GM20431 (cell line): ENCODE measurements around the gene WAC.
"Not testable (repeated sequence)": the region's sequence is repeated elsewhere in the genome, so short reads cannot be mapped to it uniquely, and the experiment has no call there.

Experiments used
- in situ Hi-C: fragments of 300-500 bp; cut with MseI, MboI; formaldehyde crosslinking; loops from one replicate; pipeline ENCODE4 v1.15.0; 2020; ENCODE audit warnings: low sequenced_read_pairs; ENCODE audit not compliant: unreplicated experiment

Gene WAC

DNA sequence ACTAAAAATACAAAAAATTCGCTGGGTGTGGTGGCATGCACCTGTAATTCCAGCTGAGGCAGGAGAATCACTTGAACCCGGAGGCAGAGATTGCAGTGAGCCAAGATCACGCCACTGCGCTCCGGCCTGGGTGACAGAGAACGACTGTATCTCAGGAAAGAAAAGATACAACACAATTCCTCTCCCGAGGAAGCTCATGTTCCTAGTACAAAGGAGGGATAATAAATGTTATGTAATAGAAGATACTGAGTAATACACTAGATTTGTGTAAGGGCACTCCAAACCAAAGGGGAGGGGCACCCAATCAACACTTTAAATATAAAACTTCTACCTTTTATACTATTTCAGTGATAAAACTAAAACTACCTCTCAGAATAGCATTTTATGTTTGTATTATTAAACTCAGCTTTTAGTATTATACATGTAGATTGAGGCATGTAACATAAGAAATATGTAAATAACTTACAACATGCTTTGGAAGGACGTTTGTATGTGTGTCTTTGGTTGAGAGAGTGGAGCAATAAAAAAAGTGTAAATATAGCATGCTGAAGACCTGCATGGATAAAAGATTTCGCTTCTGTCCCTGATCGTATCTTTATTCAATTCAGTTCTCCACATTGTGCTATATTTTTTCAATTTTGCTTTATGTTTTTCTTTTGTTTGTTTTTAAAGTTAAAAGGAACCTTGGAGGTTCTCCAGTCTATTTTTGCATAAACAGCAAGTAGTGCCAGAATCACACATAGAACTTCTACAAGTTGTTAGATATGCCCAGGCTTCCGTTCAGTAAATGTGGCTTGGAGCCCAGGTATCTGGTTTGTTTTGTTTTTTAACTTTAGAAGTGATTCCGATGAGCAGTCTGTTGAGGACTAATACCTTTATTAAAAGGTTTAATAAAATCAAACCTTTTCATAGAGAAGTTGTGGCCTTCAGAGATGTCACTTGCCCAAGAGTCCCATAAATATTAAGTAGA, 71.9 kb downstream of the WAC start:
- in situ Hi-C loops = no loop called here

DNA sequence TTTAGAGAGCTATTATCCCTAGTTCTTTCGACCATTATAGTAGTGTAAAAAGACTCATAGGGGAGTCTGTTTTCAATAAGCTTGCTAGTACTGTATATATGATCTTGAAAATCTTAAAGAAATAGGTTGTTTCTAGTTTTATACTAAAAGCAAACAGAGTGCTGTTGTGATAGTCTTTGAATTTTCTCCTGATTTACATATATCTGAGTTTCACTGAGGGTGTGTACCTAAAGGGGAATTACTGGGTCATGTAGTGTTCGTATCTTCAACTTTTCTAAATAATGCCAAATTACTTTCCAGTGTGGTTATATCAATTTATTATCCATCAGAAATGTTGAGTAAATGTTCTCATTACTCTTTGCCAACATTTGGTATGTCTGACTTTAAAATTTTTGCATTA, 73.7 kb downstream of the WAC start:
- in situ Hi-C loops = no loop called here

DNA sequence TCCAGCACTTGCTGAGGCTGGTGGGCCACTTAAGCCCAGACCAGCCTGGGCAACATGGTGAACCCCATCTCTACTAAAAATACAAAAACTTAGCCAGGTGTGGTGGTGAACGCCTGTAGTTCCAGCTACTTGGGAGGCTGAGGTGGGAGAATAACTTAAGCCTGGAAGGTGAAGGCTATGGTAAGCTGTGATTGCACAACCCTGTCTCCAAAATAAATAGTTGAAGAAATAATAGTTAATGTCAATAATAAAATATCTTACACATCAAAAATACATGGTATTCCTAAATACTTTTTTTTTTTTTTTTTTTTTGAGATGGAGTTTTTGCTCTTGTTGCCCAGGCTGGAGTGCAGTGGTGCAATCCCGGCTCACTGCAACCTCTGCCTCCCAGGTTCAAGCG, 76.7 kb downstream of the WAC start:
- in situ Hi-C loops = not testable (repeated sequence)

DNA sequence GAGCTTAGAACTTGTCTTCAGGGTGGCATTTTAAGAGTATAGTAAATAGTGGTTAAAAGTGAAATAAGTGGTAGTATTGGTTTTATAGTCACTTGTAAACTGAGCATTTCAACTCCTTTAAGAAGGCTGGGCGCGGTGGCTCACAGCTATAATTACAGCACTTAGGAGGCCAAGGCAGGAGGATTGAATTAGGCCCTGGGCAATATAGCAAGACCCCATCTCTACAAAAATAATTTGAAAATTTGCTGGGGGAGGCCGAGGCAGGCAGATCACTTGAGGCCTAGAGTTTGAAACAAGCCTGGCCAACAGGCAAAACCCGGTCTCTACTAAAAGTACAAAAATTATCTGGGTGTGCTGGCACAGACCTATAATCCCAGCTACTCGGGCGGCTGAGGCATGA, 80.0 kb downstream of the WAC start:
- in situ Hi-C loops = no loop called here

DNA sequence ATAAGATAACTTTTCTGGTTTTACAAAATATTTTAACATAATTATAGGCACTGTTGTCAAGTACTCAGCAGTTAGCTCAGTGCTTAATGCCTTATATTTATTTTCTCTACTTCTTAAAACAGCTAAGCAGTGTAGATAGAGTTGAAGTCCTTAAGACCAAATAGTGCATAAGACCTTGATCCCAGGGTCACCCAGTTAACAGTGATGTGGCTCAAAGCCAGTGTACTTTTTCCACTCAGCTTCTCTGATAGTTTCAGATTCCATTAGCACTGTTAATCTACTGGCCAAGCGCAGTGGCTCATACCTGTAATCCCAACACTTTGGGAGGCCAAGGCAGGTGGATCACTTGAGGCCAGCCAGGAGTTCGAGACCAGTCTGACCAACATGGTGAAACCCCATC, 83.6 kb downstream of the WAC start:
- in situ Hi-C loops = no loop called here

DNA sequence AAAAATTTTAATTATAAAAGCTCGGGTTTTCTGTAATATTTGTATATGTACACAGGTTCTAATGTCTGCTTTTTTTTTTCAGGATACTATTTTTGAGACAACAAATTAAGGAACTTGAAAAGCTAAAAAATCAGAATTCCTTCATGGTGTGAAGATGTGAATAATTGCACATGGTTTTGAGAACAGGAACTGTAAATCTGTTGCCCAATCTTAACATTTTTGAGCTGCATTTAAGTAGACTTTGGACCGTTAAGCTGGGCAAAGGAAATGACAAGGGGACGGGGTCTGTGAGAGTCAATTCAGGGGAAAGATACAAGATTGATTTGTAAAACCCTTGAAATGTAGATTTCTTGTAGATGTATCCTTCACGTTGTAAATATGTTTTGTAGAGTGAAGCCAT, 86.5 kb downstream of the WAC start:
- in situ Hi-C loops = no loop called here

DNA sequence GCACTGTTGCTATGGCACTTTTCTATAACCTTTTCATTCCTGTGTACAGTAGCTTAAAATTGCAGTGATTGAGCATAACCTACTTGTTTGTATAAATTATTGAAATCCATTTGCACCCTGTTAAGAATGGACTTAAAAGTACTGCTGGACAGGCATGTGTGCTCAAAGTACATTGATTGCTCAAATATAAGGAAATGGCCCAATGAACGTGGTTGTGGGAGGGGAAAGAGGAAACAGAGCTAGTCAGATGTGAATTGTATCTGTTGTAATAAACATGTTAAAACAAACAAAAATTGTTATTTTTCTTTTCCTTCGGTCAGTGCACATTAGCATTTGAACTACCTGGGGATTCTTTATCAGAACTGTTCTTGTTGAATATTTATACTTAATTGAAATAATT, 87.3 kb downstream of the WAC start:
- in situ Hi-C loops = no loop called here

DNA sequence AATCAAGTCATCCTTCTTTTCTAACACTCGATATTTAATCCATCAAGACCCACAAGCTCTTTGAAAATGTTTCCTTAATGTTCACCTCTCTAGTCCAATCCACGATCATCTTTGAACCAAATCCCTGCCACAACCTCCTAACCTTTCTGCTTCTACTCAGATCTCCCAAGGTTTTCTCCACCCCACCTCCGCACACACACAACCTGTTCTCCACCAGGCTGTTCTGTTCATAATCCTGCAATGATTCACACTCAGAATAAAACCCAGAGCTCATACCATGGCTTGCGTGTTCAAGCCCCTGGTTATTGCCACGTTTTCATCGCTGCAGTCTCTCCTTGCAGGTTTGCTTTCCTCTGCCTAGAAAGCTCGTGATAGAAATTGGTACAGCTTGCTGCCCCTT, 90.6 kb downstream of the WAC start:
- in situ Hi-C loops = no loop called here

DNA sequence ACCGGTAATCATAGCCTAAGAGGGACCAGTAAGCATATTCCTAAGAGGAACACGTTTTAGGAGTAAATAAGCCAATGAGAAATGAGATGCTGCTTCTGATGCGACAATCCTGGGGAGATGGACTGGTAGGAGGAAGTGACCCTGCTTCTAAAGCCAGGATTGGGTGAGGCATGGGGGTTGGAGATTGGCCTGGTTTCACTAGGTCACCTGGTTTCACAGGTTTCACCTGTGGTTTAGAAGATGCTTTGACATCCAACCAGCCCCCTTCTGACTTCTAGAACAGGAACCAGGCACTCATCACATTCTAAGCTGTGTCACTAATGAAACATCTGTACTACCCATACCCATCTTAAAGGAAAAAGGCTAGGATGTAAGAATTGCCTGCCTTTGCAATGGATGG, 91.4 kb downstream of the WAC start:
- in situ Hi-C loops = no loop called here

DNA sequence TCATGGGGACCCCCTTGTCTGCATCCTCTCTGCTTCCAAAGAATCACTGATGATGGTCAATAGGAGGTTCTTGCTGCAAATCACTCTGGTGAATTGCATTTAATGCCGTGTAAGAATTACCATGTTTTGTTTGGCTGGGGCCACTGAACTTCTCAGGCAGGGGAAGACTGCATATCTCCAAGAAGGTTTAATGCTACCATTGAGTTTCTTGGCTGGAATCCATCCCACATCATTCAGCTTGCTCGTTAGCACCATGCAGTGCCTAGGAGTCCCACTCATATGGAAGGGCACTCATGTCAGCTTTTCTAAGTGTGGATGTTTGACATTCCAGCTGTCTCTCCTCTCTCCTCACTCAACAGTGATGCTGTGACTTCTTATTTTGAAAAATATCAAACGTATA, 94.2 kb downstream of the WAC start:
- in situ Hi-C loops = no loop called here

DNA sequence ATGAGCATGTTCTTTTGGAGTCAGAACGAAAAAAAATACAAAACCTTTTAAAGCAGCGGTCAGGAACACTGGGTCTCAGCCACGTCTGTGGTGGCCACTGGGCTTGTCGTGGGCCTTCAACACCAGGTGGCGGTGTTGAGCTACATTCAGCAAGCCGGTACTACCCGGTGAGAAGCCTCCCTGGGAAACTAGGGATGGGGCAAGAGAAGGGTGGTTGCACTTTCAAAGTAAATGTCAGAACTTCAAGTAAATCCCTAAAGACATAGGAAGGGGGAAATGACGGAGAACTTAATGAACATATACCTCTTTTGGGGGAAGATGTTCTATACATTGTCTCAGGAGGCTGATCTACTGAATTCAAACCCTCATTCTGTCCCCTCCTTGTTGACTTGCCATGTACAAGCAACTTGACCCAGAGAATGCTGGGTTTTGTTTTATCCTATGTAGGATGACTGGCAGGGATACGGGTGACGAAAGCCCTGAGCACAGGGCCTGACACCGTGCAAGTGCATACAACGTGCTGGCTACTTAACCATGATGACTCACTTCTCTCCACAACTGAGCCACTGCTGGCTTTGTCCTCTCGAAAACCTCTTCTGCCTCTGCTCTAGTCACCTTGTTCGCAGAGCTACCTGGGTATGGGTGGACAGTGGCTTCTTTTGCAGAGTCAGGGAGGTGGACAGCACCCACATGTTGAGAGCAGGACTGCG, 95.4 kb downstream of the WAC start:
- in situ Hi-C loops = no loop called here

DNA sequence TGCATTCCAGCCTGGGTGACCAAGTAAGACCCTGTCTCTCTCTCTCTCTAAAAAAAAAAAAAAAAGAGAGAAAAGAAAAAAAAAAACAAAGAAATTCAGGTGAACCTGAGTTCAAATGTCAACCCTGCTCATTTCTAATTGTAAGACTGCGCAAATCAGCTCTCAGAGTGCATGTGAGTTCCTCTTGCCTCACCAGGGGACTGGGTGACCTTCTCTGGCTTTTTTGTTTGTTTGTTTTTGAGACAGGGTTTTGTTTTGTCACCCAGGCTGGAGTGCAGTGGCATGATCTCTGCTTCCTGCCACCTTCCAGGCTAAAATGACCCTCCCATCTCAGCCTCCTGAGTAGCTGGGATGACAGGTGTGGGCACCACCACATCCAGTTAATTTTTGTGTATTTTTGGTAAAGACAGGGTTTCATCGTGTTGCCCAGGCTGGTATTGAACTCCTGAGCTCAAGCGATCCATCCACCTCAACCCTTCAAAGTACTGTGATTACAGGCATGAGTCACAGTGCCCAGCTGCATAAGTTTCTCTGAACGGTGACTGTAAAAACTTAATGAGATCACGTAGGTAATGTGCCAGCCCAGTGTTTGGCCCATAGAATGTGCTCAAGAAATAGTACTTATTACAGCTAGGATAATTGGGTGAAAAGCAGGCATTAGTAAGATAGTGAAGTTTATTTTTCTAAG, 99.1 kb downstream of the WAC start:
- in situ Hi-C loops = no loop called here

DNA sequence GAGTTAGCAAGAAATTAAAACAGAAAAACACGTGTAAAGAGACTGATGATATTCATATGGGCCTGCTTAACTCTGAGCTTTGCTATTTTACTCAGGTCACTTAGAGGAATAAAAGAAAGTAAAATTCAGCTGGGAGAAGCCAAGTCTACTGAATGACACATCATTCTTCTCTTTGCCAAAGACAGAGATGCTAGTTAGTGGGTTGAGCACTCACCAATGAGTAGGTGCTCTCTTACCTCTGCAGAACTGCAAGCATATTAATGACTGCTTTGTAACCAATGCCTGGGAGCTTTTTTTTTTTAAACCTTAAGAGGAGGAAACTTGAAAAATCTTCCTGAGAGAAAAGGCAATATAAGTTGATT, 99.6 kb downstream of the WAC start:
- in situ Hi-C loops = no loop called here

DNA sequence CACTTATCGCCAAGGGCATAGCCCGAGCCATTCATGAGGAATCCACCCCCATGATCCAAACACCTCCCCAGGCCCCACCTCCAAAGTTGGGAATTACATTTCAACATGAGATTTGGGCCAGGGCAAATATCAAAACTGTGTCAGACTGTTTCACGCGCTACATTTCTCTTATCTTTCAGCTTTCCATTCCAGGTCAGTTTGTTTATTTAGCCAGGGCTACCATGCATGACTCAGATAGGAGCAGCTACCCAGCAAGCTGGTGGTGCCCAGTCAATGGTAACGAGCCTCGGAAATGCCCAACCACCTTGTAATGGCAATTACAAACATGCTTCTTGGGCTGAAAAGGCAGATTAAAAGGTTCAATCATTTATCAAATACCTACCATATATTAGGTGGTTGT, 100.8 kb downstream of the WAC start:
- in situ Hi-C loops = no loop called here

DNA sequence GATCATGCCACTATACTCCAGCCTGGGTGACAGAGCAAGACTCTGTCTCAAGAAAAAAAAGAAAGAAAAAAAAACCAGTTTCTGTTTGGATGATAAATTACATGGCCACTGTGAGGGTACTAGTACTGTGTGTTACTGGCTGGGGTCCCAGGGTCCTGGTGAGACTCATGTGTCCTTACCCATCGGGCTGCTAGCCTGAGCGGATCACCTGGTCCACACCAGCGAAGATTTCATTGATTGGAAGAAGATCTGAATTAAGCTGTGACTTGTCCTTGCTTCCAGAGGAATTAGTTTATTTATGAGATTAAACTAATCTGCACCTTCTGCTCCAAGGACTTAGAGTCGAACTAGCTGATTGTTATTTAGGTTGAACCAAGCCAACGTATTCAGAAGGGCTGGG, 104.4 kb downstream of the WAC start:
- in situ Hi-C loops = no loop called here

DNA sequence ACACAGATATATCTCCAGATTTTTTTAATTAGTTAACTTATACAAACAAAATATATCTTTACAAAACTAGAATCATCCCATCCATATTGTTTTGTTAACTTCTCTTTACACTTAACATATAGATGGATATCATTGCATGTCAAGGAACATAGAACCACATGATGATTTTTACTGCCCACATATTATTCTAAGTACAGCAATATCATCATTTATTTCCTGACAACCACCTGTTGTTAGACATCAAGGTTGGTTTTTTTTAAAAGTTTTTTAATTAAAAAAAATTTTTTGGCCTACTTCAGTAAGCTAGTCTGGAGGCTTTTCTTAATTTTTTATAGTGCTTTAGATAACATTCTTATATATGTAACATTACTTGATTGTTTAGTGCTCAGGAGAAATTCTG, 105.5 kb downstream of the WAC start:
- in situ Hi-C loops = no loop called here

DNA sequence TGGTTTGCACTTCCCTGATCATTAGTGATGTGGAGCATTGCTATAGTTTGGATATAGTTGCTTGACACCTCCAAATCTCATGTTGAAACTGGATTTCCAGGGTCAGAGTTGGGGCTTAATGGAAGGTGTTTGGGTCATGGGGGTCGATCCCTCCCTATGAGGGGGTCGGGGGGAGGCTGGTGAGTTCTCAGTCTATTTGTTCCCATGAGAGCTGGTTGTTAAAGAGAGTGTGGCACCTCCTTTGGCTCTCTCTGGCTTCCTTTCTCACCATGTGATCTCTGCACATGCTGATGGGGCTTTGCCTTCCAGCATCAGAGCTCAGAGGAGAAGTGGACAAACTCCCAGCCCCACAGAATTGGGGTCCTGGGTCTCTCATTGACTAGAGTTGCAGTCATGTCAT, 107.6 kb downstream of the WAC start:
- in situ Hi-C loops = no loop called here

DNA sequence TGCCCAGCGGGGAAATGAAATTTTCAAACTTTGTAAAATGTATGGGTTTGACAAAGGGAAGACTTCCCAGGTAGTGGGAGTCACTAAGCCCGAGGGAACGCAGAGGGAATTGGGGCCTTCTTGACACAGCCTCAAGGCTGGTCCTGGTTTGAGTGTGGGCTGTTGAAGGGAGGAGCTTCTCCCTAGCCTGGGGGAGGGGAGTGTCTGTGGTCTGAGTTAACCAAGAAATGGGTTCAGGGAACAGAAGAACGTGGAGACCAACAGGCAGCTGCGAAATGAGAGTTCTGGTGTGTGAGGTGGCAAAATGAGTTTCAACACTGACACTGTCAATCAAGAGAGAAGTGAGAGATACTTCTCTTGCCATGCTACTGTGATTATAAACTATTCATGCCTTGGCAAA, 111.7 kb downstream of the WAC start:
- in situ Hi-C loops = no loop called here

DNA sequence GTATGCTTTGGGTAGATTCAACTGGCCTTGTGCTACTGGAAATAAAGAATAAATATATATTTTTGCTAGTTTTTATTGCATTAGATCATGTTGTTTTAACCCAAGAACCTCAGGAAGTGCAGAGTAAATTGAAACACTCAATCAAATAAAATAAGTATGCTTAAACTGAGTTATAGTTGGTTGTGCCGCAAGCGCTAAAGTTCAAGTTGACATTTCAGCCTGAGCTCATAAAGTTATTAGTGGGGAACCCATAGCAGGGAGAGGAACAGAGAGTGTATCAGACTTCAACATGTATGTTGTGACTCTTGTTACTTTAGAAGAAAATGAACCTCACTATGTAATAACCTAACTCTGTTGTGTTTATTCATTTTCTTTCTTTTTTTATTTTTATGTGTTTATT, 119.2 kb downstream of the WAC start:
- in situ Hi-C loops = loop anchor here (25.0 kb wide), 1 partner anchor 660 kb away; no protein-coding TSS in a partner anchor

DNA sequence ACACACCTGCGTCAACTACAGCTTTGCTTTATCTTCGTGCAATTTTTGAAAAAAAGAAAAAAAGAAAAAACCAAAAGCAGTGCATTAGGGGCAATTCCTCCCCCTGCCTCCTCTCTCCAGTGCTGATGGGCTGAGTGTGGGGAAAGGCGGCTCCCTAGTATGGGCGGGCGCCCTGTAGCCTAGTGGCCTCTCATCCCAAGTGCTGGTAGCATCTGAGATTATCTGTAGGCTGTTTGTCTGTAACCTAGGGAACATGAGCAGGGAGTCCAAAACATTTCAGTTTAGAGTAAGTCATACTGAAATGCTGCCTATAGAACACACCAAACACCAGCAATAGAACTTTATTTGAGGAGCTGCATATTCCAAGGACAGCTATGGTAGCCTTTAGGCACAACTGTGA, 119.8 kb downstream of the WAC start:
- in situ Hi-C loops = loop anchor here (25.0 kb wide), 1 partner anchor 660 kb away; no protein-coding TSS in a partner anchor

DNA sequence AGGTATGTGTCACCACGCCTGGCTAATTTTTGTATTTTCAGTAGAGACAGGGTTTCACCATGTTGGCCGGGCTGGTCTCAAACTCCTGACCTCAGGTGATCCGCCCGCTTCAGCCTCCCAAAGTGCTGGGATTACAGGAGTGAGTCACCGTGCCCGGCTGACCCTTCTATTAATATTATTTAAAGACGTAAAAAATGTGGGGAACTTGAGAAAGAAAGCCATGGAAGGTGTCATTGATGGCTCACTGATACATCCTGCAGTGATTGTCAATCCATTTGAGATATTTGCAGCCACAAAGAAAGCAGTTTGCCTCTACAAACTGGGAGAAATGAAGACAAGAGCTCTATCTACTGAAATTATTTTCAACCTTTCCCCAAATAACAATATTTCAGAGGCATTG, 125.9 kb downstream of the WAC start:
- in situ Hi-C loops = loop anchor here (25.0 kb wide), 1 partner anchor 653 kb away; no protein-coding TSS in a partner anchor
